Jurkat, Clone E6-1 (cell line): ENCODE data around the gene ZCCHC3.

Source experiments
- DNase-seq: peaks from one replicate; pipeline ENCODE4 v3.0.0-alpha.2; 2011; ENCODE audit warnings: low read depth, low spot score
- H3K4me3 ChIP-seq: 2 replicates; pipeline ENCODE4 v1.5.1; 2011; ENCODE audit warnings: mild to moderate bottlenecking, low read length, control low read depth, moderate library complexity

The ZCCHC3 gene

DNA sequence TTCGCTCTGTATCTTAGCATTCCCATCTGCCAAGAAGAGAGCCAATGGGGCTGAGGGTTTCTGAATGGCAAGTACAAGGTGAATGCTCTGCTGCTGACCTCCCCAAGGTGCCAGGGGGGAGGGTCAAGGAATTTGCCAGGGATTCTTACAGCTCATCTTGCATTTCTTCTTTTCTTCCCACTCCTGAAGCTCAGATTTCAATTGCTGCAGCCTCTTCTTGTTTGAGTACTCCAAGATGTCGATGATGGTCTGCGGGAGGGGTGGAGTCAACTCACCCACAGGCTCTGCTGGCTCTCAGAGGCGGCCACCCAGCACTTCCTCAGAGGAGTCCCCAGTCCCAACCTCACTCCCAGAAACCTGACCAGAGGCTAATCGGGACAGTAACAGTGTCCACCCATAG, 19.2 kb upstream of the ZCCHC3 start:
- DNase-seq = no peak
- no peak overlapping the region for H3K4me3 ChIP-seq

DNA sequence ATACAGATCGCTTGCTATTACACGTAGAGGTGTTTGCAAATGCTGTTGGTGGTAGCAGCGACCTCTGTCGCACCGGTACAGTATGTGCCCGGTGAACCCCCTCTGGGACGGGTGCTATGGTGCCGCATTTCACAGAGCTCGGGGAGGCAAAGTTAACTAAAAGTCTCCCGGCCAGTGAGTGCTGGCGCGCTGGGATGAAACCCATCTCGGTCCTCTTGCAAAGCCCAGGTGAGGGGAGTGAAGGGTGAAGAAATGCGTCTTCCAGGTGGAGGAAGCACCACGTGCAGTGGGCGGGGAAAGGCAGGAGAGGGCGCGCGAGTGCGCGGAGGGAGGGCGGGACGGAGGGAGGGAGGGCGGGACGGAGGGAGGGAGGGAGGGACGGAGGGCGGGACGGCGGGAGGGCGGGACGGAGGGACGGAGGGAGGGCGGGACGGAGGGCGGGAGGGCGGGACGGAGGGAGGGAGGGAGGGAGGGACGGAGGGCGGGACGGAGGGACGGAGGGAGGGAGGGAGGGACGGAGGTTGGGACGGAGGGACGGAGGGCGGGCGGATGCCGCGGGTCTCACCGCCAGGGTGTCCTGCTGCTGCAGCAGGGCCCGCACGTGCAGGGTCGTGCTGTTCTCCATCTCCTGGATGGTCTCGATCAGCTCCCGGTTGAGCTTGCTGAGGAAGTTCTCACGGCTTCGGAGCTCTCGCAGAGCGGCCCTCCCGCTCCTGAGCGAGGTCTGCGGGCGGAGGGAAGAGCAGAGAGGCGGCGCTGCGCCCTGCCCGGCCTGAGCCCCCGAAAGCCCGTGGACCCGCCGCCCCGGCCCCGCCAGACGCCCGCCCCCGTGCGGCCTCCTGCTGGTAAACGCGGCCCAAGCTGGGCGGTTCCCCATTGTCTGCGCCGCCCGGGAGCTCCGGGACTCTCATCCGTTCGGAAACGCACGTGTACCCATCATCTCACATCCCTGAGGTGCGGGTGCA, 18.5 kb upstream of the ZCCHC3 start:
- no peak for DNase-seq
- H3K4me3 ChIP-seq = no peak overlapping the region

DNA sequence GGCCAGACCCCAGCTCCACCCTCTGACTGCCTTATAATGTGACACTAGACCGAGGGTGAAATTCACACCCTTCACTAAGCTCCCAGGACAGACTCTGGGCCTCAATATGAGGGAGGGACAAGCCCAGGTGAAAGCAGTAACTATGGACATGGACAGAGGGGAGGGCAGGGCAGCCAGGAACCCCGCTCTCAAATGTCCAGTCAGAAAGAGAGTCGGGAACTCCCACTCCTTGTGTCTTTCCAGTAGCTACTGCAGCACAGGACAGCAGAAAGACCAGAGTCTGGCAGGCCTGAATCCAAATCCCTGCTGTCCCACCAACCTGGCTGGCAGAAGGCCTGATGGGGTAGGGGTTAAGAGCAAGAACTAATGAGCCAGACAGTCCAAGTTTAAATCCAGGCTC, 13.2 kb upstream of the ZCCHC3 start:
- no peak for DNase-seq
- no peak overlapping the region for H3K4me3 ChIP-seq

DNA sequence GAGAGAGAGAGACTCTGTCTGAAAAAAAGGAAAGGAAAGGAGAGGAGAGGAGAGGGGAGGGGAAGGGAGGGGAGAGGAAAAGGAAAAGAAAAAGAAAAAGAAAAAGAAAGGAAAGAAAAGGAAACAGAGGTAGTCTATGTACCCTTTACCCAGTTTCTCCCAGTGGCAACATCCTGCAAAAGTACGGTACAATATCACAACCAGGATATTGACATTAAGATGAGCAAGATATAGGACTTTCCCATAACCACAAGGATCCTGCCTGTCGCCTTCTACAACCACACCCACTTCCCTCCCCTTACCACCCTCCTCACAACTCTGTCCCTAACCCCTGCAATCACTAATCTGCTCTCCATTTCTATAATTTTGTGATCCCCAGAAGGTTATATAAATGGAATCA, 10.9 kb upstream of the ZCCHC3 start:
- H3K4me3 ChIP-seq = no peak overlapping the region
- no peak for DNase-seq

DNA sequence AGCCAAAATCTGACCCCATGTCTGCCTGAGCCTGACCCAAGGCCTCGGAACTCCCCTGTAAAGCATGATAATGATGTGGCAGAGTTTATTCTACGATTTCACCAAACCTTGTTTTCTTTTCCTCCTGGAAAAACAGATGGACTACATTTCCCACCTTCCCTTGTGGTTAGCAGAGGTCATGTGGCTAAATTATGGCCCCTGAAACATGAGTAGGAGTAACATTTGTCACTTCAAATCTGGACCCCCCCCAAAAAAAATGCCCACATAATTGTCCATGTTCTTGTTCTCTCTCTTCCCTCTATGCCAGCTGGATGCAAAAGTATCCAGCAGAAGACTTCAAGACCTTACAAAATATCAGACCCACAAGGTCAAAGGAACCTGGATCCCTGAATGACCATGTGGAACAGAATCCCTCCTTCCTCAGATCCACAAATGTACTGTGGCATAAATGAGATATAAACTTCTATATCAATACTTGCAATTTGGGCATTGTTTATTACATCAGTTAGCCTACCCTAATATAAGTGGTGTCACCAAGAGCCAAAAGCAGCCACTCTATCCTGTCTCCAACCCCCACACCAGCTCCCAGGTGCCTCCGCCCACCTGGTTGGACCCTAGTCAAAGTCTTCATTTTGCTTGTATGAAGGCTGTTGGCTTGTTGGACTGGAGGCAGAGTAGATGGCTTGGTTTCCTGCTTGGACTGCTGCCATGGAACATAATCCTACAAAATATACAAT, 8.2 kb upstream of the ZCCHC3 start:
- H3K4me3 ChIP-seq = peak overlapping the region; percentile 96
- no peak for DNase-seq

DNA sequence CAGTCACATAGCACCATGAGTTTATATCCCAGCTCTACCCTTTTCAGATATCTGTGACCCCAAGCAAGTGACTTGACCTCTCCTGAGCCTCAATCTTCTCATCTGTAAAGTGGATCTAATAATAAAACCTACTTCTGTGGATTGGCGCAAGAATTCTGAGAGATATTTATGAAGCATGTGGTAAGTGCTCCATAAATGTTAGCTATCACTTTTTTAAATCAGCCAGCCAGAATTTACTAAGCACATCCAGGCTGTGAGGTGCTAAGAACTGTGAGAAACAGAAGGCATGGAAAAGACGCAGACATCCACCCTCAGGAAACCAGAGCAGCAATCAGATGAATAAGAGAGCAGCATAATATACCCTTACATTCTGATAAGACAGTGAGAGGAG, 7.7 kb upstream of the ZCCHC3 start:
- H3K4me3 ChIP-seq = peak overlapping the region; percentile 96
- DNase-seq = no peak

DNA sequence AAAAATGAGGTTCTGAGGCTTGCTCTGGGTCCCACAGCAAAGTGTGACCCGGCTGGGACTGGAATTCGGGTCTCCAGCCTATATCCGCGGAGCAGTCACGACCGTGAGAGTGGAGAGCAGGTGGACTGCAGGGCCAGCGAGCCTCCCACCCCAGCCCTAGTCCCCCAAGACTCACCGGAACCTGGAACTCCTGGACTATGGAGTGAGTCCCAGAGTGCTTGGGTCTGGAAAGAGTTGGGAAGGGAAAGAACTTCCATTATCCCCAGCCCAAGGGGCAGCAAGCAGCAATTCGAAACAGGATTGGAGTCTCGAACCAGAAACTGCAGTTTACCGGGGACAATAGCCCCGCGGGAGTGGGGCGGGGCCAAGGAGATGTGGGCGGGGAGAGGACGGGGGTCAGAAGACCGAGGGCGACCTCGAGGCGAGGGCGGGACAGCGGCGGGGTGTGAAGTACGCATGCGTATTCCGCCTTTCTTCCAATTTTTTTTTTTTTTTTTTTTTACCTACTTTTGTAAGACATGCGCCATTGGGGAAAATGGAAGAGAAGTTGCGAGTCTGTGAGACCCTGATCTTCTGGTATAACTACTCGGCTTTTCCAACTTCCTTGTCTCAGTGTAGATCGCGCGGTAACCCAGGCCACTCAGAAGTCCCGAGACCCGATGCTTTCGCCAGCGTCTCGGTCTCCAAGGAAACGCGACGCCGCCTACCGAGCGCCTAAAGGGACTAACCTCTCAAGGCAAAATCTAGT, 7.1 kb upstream of the ZCCHC3 start, which contains the start of gene C20orf96:
TSS of gene C20orf96 (minus strand) at position 667 of the 748 bp plus-strand sequence. CDS start at position 527, 140 bp downstream.
- DNase-seq = peak; percentile 90
- peak within 1 kb of the TSS; percentile 96 for H3K4me3 ChIP-seq

DNA sequence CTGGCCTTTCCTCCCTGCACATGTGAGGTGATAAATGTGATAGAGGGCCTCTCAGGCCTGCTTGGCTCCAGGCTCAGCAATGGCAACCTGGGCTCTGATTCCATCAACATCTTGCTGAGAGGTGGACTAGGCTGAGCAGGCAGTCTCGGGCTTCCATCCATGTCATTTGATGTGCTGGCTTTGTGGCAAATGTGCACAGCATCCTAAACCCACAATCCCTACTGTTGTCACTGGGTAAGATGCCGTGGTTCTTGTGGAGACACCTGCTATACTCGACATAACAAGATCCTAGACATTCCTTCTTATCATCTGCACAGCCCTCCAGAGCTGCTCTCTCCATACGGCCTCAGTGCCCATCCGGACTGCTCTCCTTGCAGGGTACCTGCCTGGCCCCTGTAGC, 2.8 kb upstream of the ZCCHC3 start:
- DNase-seq = no peak
- H3K4me3 ChIP-seq = no peak overlapping the region

DNA sequence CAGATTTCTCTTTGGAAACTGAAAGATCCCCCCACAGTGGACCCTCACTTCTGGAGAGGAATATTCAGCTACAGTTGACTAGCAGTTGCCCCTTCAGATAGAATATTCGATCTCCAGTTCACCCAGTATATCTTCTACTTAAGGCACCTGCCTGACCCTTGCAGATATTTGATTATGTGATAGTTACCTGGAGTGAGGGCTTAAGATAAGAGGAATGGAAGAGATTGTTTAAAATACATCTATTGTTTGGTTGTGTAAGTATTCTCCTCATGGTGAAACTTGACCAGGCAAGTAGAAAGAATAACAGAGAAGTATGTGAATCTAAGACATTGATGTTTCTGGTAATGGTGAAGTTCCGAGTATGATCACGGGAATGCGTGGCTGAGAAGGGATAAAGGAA, 1.6 kb upstream of the ZCCHC3 start:
- no peak overlapping the region for H3K4me3 ChIP-seq

DNA sequence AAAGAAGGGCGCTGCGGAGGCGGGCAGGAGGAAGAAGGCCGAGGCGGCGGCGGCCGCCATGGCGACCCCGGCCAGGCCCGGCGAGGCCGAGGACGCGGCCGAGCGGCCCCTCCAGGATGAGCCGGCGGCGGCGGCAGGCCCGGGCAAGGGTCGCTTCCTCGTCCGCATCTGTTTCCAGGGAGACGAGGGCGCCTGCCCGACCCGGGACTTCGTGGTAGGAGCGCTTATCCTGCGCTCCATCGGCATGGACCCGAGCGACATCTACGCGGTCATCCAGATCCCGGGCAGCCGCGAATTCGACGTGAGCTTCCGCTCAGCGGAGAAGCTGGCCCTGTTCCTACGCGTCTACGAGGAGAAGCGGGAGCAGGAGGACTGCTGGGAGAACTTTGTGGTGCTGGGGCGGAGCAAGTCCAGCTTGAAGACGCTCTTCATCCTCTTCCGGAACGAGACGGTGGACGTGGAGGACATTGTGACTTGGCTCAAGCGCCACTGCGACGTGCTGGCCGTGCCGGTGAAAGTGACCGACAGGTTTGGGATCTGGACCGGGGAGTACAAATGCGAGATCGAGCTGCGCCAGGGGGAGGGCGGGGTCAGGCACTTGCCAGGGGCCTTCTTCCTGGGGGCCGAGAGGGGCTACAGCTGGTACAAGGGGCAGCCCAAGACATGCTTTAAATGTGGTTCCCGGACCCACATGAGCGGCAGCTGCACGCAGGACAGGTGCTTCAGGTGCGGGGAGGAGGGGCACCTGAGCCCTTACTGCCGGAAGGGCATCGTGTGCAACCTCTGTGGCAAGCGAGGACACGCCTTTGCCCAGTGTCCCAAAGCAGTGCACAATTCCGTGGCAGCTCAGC, 780 bp downstream of the ZCCHC3 start:
- DNase-seq = no peak
- peak overlapping the region; percentile 95 for H3K4me3 ChIP-seq

More for the DNA sequence above, 1.6 kb upstream of the ZCCHC3 start:
- DNase-seq = no peak

DNA sequence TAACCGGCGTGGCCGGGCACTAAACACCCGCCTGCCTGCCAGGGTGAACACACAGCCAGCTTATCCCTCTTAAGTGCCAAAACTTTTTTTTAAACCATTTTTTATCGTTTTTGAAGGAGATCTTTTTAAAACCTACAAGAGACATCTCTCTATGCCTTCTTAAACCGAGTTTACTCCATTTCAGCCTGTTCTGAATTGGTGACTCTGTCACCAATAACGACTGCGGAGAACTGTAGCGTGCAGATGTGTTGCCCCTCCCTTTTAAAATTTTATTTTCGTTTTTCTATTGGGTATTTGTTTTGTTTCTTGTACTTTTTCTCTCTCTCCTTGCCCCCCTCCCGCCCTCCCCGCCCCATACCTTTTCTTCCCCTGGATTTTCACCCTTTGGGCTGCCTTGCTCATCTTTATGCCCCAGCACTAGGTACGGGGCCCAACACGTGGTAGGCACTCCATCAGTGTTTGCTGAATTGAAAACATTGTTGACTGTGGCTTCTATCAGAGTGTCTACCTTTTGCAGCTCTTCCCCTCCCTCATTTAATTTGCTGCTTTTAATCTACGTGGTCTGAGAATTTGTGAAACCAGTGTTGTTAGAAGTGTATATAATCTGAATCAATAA, 1.5 kb downstream of the ZCCHC3 start:
- DNase-seq = no peak
- peak overlapping the region; percentile 95 for H3K4me3 ChIP-seq

DNA sequence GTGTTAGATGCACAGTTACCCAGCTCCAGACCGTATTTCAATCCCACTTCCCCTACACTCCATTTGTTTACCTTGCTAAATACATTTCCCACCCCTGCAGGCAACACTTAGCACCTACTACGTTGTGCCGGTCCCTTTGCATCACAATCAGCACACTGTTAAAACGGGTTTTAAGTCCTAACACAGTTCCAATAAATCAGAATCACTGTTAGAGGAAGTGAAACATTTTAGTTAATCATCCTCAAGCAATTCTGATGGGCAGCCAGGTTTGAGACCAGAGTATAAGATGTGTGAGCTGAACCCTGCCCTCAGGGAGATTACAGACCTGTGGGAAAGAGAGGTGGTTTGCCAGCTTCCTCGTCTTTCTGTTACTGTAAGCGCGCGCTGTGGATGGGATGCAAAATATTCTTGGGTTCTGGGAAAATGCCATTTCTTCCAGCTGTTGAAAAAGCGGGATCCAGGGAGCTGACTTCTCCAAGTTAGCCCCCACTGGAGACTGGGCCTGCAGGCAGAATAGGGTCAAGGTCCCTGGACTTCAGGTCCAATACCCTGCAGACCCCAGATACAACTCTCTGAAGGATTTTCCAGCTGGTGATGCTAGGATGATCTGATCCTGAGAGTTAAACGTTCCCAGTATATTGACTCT, 3.1 kb downstream of the ZCCHC3 start:
- H3K4me3 ChIP-seq = no peak overlapping the region
- DNase-seq = no peak

DNA sequence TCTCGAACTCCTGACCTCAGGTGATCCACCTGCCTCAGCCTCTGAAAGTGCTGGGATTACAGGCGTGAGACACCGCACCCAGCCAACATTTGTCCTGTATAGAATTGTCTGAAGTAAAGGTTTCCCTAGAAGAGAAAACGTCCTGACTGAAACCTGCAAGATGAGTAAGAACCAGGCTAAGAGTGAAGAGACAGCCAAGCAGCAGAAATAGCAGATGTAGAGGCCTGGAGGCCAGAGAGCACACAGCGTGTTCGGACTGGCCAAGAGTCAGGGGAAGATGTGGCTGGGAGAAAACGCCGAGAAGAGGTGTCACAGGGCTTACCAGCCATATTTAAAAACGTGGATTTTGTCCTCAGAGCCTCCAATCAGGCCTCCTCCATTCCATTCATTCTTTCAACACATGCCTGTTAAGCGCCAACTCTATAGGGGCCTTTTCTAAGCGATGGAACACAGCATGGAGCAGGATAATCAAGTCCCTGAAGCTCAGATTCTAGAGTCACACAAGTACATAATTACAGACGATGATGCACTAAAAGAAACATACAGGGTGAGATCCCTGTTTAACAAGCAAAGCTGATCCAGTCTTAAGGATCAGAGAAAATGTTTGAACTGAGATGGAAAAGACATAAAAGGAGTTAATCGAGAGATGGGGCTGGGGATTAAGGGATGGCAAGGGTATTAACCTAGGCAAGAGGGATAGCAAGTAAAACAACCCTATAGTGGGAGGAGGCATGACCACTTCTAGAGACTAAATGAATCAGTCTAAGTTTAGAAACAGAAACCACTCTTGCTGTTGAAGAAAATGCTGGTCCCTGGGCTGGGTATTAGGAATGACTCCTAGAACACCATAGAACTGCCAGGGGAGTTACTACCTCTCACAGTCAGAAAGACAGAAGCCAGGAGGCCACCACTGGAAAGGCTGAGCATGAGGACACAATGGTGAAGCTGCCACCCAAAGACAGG, 4.8 kb downstream of the ZCCHC3 start:
- no peak overlapping the region for H3K4me3 ChIP-seq
- no peak for DNase-seq

DNA sequence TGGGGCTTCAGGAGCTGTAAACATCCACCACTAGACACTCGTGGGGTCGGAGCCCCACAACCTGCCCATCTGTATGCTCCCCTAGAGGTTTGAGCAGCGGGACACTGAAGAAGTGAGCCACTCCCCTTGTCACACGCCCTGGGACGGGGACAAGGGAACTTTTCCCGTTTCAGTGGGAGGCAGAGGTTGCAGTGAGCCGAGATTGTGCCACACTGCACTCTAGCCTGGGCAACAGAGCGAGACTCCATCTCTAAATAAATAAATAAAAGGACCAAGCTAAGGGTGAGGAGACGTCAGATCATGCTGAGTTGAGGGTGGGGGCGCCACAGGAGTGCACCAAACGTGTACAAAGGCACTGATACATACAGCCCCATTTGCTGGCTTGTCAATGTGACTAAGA, 8.4 kb downstream of the ZCCHC3 start:
- DNase-seq = no peak

DNA sequence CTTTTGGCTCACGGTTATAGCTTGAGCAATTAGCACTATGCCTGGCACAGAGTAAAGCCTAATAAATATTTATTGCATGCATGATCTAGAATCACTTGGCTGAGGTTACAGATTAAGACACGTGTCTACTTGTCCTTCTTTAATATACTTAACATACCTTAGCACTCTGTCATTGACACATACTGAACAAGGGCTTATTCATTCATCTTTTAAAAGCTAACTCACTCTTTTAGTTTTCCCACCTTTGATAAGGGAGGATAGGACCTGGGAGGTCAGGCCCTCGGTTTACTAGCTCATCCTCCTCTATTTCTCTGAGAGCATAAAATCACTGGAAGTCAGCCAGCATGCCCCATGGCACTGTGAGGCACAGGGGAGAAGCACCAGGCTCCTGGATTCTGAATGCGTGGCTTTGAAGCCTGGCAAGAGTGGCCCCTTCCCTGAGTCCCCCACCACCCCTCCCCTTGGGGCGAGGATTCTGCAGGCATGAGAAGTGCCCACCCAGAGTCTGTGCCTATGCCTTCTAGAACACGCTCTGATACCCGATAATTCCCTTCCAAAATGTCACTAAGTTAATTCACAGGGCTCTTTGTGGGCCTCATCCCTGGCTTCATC, 11.2 kb downstream of the ZCCHC3 start:
- DNase-seq = no peak

More for the DNA sequence above, 8.4 kb downstream of the ZCCHC3 start:
- no peak overlapping the region for H3K4me3 ChIP-seq

DNA sequence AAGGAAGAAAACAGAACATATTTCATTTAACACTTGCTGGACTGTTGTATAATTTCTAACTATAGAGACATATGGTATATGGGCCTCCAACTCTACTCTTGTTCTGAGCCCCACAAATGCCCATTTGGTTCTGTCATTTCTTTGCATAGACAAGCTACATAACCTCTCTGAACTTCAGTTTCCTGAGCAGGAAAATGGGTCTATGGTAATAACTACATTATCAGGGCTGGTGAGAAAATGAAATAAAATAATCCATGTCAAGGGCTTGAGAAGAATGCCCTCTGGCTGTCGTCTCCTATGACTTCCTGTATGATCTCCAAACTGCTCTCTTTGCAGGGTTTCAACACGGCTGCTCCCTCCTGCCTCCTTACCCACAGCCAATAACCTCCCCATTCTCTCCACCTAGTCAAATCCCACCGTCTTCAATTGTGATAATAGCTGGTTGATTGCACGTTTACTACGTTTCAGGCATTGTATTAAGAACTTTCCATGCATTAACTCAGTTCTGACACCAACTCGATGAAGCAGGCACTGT, 12.0 kb downstream of the ZCCHC3 start:
- no peak for DNase-seq
- no peak overlapping the region for H3K4me3 ChIP-seq

More for the DNA sequence above, 11.2 kb downstream of the ZCCHC3 start:
- H3K4me3 ChIP-seq = no peak overlapping the region
